ENCODE measurements around the gene CDH12.

DNA sequence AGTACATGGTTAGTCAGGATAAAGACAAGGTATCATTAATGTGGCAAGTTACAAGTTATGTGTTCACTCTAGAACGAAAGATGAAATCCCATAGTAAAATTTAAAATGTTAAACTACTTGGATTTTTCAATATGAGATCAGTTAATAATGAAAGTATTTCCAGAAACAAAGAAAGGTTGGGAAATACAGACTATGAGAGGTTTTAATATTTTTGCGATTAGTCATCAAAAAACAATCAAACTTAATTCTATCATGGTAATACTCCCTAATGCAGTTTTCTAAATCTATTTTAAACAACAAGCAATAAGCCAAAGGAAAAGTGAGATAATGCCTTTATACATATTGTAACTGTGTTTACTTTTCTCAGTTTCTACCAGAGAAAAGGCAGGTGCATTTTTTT, 10.6 kb downstream of the CDH12 start:
- TF ChIP-seq, protein P1, sequence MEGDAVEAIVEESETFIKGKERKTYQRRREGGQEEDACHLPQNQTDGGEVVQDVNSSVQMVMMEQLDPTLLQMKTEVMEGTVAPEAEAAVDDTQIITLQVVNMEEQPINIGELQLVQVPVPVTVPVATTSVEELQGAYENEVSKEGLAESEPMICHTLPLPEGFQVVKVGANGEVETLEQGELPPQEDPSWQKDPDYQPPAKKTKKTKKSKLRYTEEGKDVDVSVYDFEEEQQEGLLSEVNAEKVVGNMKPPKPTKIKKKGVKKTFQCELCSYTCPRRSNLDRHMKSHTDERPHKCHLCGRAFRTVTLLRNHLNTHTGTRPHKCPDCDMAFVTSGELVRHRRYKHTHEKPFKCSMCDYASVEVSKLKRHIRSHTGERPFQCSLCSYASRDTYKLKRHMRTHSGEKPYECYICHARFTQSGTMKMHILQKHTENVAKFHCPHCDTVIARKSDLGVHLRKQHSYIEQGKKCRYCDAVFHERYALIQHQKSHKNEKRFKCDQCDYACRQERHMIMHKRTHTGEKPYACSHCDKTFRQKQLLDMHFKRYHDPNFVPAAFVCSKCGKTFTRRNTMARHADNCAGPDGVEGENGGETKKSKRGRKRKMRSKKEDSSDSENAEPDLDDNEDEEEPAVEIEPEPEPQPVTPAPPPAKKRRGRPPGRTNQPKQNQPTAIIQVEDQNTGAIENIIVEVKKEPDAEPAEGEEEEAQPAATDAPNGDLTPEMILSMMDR (IDR thresholded peaks at IDR 0.05; ENCODE audit: insufficient read depth, low read depth, low read length), result no peak
- no peak for TF ChIP-seq EZH2 (IDR thresholded peaks at IDR 0.05; ENCODE audit: insufficient read depth, low read length)
